OCI-LY3 (cell line): ENCODE data around the gene CCDC102A.

ENCODE experiments used
- H2AFZ ChIP-seq: fragments of 200-600, 300-600 bp; shearing (Covaris generic); 2 replicates; pipeline ENCODE4 v1.6.0; 2014; ENCODE audit warnings: antibody characterized with exemption, low read depth, low read length
- H3K27ac ChIP-seq: fragments of 200-600, 300-600 bp; sonication (generic); 2 replicates; pipeline ENCODE4 v1.5.1; 2014; ENCODE audit warnings: mild to moderate bottlenecking, low read length, moderate library complexity, mixed read lengths
- H3K27me3 ChIP-seq: fragments of 200-600, 300-600 bp; sonication (generic); 2 replicates; pipeline ENCODE4 v1.6.1; 2014; ENCODE audit warnings: low read depth, low read length, mixed read lengths
- H3K36me3 ChIP-seq: fragments of 200-600, 300-600 bp; sonication (generic); replicated peaks from 2 replicates; pipeline ENCODE3; 2014; ENCODE audit warnings: low read depth, low read length, mixed read lengths
- H3K4me1 ChIP-seq: fragments of 300-600, 200-600 bp; sonication (generic); 2 replicates; pipeline ENCODE4 v1.6.1; 2014; ENCODE audit warnings: low read length, mixed read lengths
- H3K4me2 ChIP-seq: fragments of 200-600, 300-600 bp; sonication (generic); 2 replicates; pipeline ENCODE4 v1.6.1; 2014; ENCODE audit warnings: low read length, mixed read lengths
- H3K4me3 ChIP-seq: fragments of 300-600, 200-600 bp; sonication (generic); 2 replicates; pipeline ENCODE4 v1.5.1; 2014; ENCODE audit warnings: antibody characterized with exemption, mild to moderate bottlenecking, low read length, moderate library complexity
- H3K79me2 ChIP-seq: fragments of 300-600, 200-600 bp; shearing (Covaris generic); 2 replicates; pipeline ENCODE4 v1.6.1; 2014; ENCODE audit warnings: mild to moderate bottlenecking, low read length, mixed read lengths
- H3K9ac ChIP-seq: fragments of 300-600, 200-600 bp; shearing (Covaris generic); 2 replicates; pipeline ENCODE4 v1.6.0; 2014; ENCODE audit warnings: mild to moderate bottlenecking, low read length, moderate library complexity
- H3K9me3 ChIP-seq: fragments of 200-600, 300-600 bp; shearing (Covaris generic); 2 replicates; pipeline ENCODE4 v1.6.1; 2014; ENCODE audit warnings: low read length, mixed read lengths; ENCODE audit not compliant: insufficient read depth
- H4K20me1 ChIP-seq: fragments of 200-600, 300-600 bp; sonication (generic); 2 replicates; pipeline ENCODE4 v1.6.1; 2016; ENCODE audit warnings: low read length, mixed read lengths; ENCODE audit not compliant: insufficient read depth
- CTCF ChIP-seq: fragments of 200-600, 300-600 bp; sonication (generic); IDR thresholded peaks from 2 replicates; pipeline ENCODE4 v1.5.1; 2014; ENCODE audit warnings: antibody characterized with exemption, low read length, low read depth
- EZH2phosphoT487 ChIP-seq: fragments of 200-600 bp; shearing (Covaris generic); IDR thresholded peaks from 2 replicates; pipeline ENCODE4 v1.6.1; 2018; ENCODE audit warnings: antibody characterized with exemption, mixed run types, low read depth

Gene CCDC102A

GRCh38 chr16:57562066-57562465 lies 25.7 kb upstream of the CCDC102A start:
- Histone ChIP-seq H2AFZ (no peak overlapping the region), H3K4me3 (no peak overlapping the region), H3K36me3 (no peaks in the 10 kb centered on the region), H3K9ac (no peak overlapping the region), H3K27me3 (peaks cover 88% of the 10 kb centered on the region), H3K27ac (no peak overlapping the region), H3K4me2 (no peak overlapping the region), H3K4me1 (no peaks in the 10 kb centered on the region), H3K9me3 (no peaks in the 10 kb centered on the region), H3K79me2 (no peaks in the 10 kb centered on the region), H4K20me1 (peaks cover 9% of the 10 kb centered on the region)
- TF ChIP-seq EZH2phosphoT487: no peak
- TF ChIP-seq CTCF: no peak

GRCh38 chr16:57559072-57559790 lies 22.9 kb upstream of the CCDC102A start:
- H3K4me3 ChIP-seq: no peak overlapping the region
- no peak overlapping the region for H3K9ac ChIP-seq

GRCh38 chr16:57556941-57557541 lies 20.7 kb upstream of the CCDC102A start:
- no peaks in the 10 kb centered on the region for H3K79me2 ChIP-seq
- peaks cover 4% of the 10 kb centered on the region for H4K20me1 ChIP-seq
- H3K9me3 ChIP-seq: peaks cover 4% of the 10 kb centered on the region; the same call in 1 of the 2 replicates
- no peak overlapping the region for H3K4me2 ChIP-seq
- no peak for TF ChIP-seq CTCF
- TF ChIP-seq EZH2phosphoT487: no peak
- H3K36me3 ChIP-seq: no peaks in the 10 kb centered on the region
- H3K4me1 ChIP-seq: no peaks in the 10 kb centered on the region
- H3K9ac ChIP-seq: no peak overlapping the region
- H3K4me3 ChIP-seq: no peak overlapping the region
- peaks cover 90% of the 10 kb centered on the region for H3K27me3 ChIP-seq
- H3K27ac ChIP-seq: no peak overlapping the region
- no peak overlapping the region for H2AFZ ChIP-seq

More at GRCh38 chr16:57559072-57559790, 22.9 kb upstream of the CCDC102A start:
- H3K4me2 ChIP-seq: no peak overlapping the region
- TF ChIP-seq CTCF: no peak
- TF ChIP-seq EZH2phosphoT487: no peak
- no peaks in the 10 kb centered on the region for H3K79me2 ChIP-seq
- H2AFZ ChIP-seq: no peak overlapping the region
- H3K27ac ChIP-seq: no peak overlapping the region
- no peaks in the 10 kb centered on the region for H3K4me1 ChIP-seq
- peaks cover 93% of the 10 kb centered on the region for H3K27me3 ChIP-seq
- H4K20me1 ChIP-seq: peaks cover 6% of the 10 kb centered on the region
- H3K36me3 ChIP-seq: no peaks in the 10 kb centered on the region
- H3K9me3 ChIP-seq: no peaks in the 10 kb centered on the region

- no peak overlapping the region for H3K4me3 ChIP-seq
- H3K36me3 ChIP-seq: no peaks in the 10 kb centered on the region
- H3K79me2 ChIP-seq: no peaks in the 10 kb centered on the region
- H2AFZ ChIP-seq: no peak overlapping the region
- TF ChIP-seq CTCF (no peak), EZH2phosphoT487 (no peak)
- H3K27me3 ChIP-seq: peaks cover 90% of the 10 kb centered on the region
- peaks cover 9% of the 10 kb centered on the region; the same call in 1 of the 2 replicates for H3K9me3 ChIP-seq
- no peak overlapping the region for H3K27ac ChIP-seq
- H4K20me1 ChIP-seq: no peaks in the 10 kb centered on the region; the same call in 1 of the 2 replicates
- no peaks in the 10 kb centered on the region for H3K4me1 ChIP-seq
- H3K9ac ChIP-seq: no peak overlapping the region
- no peak overlapping the region for H3K4me2 ChIP-seq
Measured at GRCh38 chr16:57555831-57556230, 19.5 kb upstream of the CCDC102A start.
